Stimulated activated naive CD8-positive, alpha-beta T cell treated with anti-CD3 and anti-CD28 coated beads, Interleukin-15, amount 100 ng/mL, for 72 hours (primary cell): ENCODE data around the gene SLC7A14.

Experiments used
- ATAC-seq: fragments of 150-1000 bp; cut with Tn5 transposase; 2 replicates; pipeline ENCODE4 v1.10.0; 2021; ENCODE audit warnings: mild to moderate bottlenecking, moderate library complexity
- DNase-seq, 2 donors: peaks; one replicate each; pipeline ENCODE4 v3.0.0; 2021 to 2022
- H3K27ac Mint-ChIP-seq, 2 donors: one replicate each; pipeline ENCODE4 v1.8.0; 2022; ENCODE audit warnings: mild to moderate bottlenecking in 2 of 2, mixed read lengths in 2 of 2, moderate library complexity in 2 of 2
- H3K27me3 Mint-ChIP-seq: one replicate; pipeline ENCODE4 v1.8.0; 2022; ENCODE audit warnings: mixed read lengths
- H3K4me1 Mint-ChIP-seq: one replicate; pipeline ENCODE4 v1.8.0; 2022; ENCODE audit warnings: mild to moderate bottlenecking, mixed read lengths
- H3K4me3 Mint-ChIP-seq, 2 donors: one replicate each; pipeline ENCODE4 v1.8.0; 2022; ENCODE audit warnings: mild to moderate bottlenecking in 2 of 2, mixed read lengths in 2 of 2, moderate library complexity in 1 of 2
- H3K9me3 Mint-ChIP-seq, 2 donors: one replicate each; pipeline ENCODE4 v1.8.0; 2022; ENCODE audit warnings: mixed read lengths in 2 of 2

Gene SLC7A14

DNA sequence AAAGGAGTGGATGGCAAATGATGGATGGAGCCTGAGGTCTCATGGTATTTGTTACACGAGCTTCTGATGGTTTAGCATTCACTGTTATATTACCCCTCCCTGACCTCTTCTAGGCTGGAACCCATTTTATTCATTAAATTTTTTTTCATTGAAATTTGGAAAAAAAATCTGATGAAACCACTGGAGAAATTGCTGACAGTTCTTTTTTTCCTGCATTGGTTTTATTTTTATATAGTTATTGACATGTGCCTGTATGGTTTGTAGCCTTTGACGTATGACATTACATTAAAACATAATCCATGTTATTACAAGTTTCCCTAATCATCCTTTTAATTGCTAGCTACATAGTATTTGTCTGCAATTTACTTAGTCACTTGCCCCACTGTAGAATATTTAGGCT, 85.4 kb downstream of the SLC7A14 start:
- no peaks in the 10 kb centered on the region for H3K9me3 Mint-ChIP-seq
- DNase-seq, result no peak
- ATAC-seq, result no peak
- H3K4me1 Mint-ChIP-seq, result no peaks in the 10 kb centered on the region
- peaks cover 10% of the 10 kb centered on the region for H3K27me3 Mint-ChIP-seq
- no peak overlapping the region for H3K4me3 Mint-ChIP-seq
- H3K27ac Mint-ChIP-seq, result no peak overlapping the region

GRCh38 chr3:170499562-170500156, 86.2 kb downstream of the SLC7A14 start:
- no peaks in the 10 kb centered on the region for H3K9me3 Mint-ChIP-seq
- peaks cover 11% of the 10 kb centered on the region for H3K27me3 Mint-ChIP-seq
- no peak overlapping the region for H3K4me3 Mint-ChIP-seq
- H3K4me1 Mint-ChIP-seq, result no peaks in the 10 kb centered on the region
- ATAC-seq, result no peak
- no peak overlapping the region for H3K27ac Mint-ChIP-seq
- DNase-seq, result no peak

- DNase-seq (no peak), ATAC-seq (no peak)
- H3K4me1 Mint-ChIP-seq, result no peaks in the 10 kb centered on the region
- H3K27ac Mint-ChIP-seq, result no peak overlapping the region
- H3K4me3 Mint-ChIP-seq, result no peak overlapping the region
- no peaks in the 10 kb centered on the region for H3K9me3 Mint-ChIP-seq
- H3K27me3 Mint-ChIP-seq, result peaks cover 11% of the 10 kb centered on the region
These were observed 88.4 kb downstream of the SLC7A14 start for GRCh38 chr3:170497207-170498095.

DNA sequence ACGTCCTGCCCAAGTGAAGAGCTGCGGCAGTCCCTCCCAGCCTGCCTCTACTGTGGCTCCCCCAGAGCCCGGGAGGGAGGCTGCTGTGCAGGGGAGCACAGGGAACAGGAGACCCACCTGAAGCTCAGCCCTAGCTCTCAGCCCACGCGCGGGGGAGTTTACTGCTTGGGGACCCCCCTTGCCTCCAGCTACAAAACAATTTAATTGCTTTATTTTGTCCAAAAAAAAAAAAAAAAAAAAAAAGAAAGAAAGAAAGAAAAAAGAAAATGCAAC, 89.1 kb downstream of the SLC7A14 start:
- no peak for ATAC-seq
- Mint-ChIP-seq H3K4me1 (no peaks in the 10 kb centered on the region), H3K4me3 (no peak overlapping the region), H3K27me3 (peaks cover 11% of the 10 kb centered on the region), H3K27ac (no peak overlapping the region), H3K9me3 (no peaks in the 10 kb centered on the region)
- no peak for DNase-seq

DNA sequence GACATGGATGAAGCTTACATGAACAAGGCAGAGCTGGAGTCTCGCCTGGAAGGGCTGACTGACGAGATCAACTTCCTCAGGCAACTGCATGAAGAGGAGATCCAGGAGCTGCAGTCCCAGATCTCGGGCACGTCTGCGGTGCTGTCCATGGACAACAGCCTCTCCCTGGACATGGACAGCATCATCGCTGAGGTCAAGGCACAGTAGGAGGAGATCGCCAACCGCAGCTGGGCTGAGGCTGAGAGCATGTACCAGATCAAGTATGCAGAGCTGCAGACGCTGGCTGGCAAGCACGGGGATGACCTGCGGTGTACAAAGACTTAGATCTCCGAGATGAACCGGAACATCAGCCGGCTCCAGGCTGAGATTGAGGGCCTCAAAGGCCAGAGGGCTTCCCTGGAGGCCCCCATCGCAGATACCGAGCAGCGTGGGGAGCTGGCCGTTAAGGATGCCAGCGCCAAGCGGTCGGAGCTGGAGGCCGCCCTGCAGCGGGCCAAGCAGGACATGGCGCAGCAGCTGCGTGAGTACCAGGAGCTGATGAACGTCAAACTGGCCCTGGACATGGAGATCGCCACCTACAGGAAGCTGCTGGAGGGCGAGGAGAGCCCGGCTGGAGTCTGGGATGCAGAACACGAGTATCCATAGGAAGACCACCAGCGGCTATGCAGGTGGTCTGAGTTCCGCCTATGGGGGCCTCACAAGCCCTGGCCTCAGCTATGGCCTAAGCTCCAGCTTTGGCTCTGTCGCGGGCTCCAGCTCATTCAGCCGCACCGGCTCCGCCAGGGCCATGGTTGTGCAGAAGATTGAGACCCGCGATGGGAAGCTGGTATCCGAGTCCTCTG, 89.6 kb downstream of the SLC7A14 start:
- no peak overlapping the region for H3K27ac Mint-ChIP-seq
- no peaks in the 10 kb centered on the region for H3K9me3 Mint-ChIP-seq
- H3K4me3 Mint-ChIP-seq, result no peak overlapping the region

DNA sequence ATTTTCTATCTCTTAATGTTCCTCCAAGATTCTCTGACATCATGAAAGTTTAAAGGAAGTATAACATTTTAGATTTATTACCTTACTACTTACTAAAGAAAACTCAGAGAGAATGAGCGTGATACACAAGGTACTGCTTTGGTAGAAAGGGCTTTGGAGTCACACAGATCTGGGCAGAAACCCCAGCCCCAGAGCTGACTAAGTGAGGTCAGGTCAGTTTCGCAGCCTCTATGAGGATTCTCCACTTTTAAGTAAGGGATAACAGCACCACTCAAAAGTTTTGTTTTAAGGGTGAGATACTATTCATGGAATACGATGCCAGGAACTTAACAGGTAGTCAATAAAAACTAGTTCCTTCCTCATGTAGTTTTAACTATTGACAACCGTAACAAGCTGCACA, 91.1 kb downstream of the SLC7A14 start:
- H3K4me3 Mint-ChIP-seq, result no peak overlapping the region
- peaks cover 11% of the 10 kb centered on the region for H3K27me3 Mint-ChIP-seq
- no peak overlapping the region for H3K27ac Mint-ChIP-seq
- DNase-seq (no peak), ATAC-seq (no peak)
- no peaks in the 10 kb centered on the region for H3K4me1 Mint-ChIP-seq
- H3K9me3 Mint-ChIP-seq, result no peaks in the 10 kb centered on the region

More for the DNA sequence above, 89.6 kb downstream of the SLC7A14 start:
- no peak for ATAC-seq
- no peak for DNase-seq
- H3K27me3 Mint-ChIP-seq, result peaks cover 11% of the 10 kb centered on the region
- no peaks in the 10 kb centered on the region for H3K4me1 Mint-ChIP-seq

- no peaks in the 10 kb centered on the region for H3K4me1 Mint-ChIP-seq
- DNase-seq (no peak), ATAC-seq (no peak)
- H3K27ac Mint-ChIP-seq, result no peak overlapping the region
- H3K27me3 Mint-ChIP-seq, result peaks cover 11% of the 10 kb centered on the region
- H3K4me3 Mint-ChIP-seq, result no peak overlapping the region
- no peaks in the 10 kb centered on the region for H3K9me3 Mint-ChIP-seq
These were observed 92.1 kb downstream of the SLC7A14 start for GRCh38 chr3:170493712-170494182.

DNA sequence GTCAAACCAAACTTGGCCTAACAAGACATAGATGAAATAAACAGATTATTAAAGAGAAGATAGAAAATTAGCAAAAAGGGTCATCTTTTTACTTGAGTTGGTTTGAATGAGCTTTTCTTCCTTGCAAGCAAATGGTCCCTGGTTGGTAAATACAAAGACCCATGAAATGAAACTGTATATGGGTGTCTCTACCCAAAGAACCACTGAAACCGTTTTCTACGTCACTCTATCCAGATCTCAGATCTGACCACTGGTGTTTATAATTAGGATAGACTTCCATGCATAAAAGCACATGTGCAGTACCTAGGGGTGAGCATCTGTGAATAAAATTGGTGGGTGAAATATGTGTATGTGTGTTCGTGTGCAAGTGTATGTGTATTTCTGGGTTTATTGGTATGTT, 94.0 kb downstream of the SLC7A14 start:
- ATAC-seq (no peak), DNase-seq (no peak)
- peaks cover 11% of the 10 kb centered on the region for H3K27me3 Mint-ChIP-seq
- H3K9me3 Mint-ChIP-seq, result no peaks in the 10 kb centered on the region
- H3K27ac Mint-ChIP-seq, result no peak overlapping the region
- no peak overlapping the region for H3K4me3 Mint-ChIP-seq
- no peaks in the 10 kb centered on the region for H3K4me1 Mint-ChIP-seq

DNA sequence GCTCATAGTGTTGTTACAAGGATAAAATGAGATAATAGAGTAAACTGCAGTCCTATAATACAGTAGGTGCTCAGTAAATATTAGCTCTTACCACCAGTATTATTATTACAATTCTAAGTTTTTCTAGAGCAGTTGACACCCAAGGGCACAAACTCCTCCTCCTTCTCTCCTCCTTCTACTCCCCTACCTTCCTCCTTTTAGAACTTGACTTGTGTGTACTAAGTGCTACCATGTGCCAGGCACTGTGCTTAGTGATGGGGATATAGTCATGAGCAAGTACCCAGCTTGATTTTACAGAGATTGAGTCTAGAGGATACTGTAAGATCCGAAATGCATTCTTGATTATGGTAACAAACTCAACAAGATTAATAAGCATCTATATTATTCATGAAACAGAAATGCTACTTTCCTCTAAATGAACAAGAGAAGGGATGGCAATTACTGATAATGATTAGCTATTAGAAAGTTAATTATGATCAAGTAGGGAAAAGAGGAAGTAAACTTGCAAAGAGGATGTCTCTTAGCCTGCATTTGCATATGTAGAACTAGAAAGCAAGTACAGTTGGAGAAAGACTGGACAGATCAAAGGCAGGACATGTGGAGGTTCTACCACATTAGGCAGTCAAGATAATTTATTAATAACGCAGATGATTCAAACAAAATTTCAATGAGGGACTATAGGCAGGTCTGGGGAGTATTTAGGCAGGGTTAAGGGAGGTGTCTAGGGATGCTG, 94.9 kb downstream of the SLC7A14 start:
- no peak for ATAC-seq
- peaks cover 11% of the 10 kb centered on the region for H3K27me3 Mint-ChIP-seq

DNA sequence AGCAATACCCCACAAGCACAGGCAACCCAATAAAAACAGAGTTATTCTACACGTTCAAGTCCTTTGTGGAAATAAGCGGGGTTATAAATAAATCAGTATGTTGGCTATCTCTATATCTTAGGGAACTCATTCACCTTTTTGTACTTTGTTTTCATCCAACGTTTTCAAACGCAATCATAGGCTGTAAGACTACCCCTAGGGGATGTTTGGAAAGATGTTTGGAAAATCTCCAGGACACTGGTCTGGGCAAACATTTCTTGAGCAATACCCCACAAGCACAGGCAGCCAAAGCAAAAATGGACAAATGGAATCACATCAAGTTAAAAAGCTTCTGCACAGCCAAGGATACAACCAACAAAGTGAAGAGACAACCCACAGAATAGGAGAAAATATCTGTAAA, 97.1 kb downstream of the SLC7A14 start:
- no peak for DNase-seq
- H3K4me1 Mint-ChIP-seq, result no peaks in the 10 kb centered on the region
- peaks cover 16% of the 10 kb centered on the region for H3K27me3 Mint-ChIP-seq
- H3K9me3 Mint-ChIP-seq, result no peaks in the 10 kb centered on the region
- no peak overlapping the region for H3K4me3 Mint-ChIP-seq
- H3K27ac Mint-ChIP-seq, result no peak overlapping the region
- no peak for ATAC-seq

More for the DNA sequence above, 94.9 kb downstream of the SLC7A14 start:
- Mint-ChIP-seq H3K27ac (no peak overlapping the region), H3K4me3 (no peak overlapping the region), H3K4me1 (no peaks in the 10 kb centered on the region), H3K9me3 (no peaks in the 10 kb centered on the region)
- no peak for DNase-seq

GRCh38 chr3:170487031-170487430, 98.8 kb downstream of the SLC7A14 start:
- Mint-ChIP-seq H3K27me3 (peaks cover 16% of the 10 kb centered on the region), H3K4me3 (no peak overlapping the region), H3K4me1 (no peaks in the 10 kb centered on the region), H3K27ac (no peak overlapping the region), H3K9me3 (no peaks in the 10 kb centered on the region)
- DNase-seq (no peak), ATAC-seq (no peak)

- DNase-seq, result no peak
- ATAC-seq, result no peak
- no peak overlapping the region for H3K27ac Mint-ChIP-seq
- H3K4me3 Mint-ChIP-seq, result no peak overlapping the region
- H3K4me1 Mint-ChIP-seq, result no peaks in the 10 kb centered on the region
- no peaks in the 10 kb centered on the region for H3K9me3 Mint-ChIP-seq
- H3K27me3 Mint-ChIP-seq, result peaks cover 16% of the 10 kb centered on the region
These were observed 99.5 kb downstream of the SLC7A14 start for GRCh38 chr3:170486398-170486797.

DNA sequence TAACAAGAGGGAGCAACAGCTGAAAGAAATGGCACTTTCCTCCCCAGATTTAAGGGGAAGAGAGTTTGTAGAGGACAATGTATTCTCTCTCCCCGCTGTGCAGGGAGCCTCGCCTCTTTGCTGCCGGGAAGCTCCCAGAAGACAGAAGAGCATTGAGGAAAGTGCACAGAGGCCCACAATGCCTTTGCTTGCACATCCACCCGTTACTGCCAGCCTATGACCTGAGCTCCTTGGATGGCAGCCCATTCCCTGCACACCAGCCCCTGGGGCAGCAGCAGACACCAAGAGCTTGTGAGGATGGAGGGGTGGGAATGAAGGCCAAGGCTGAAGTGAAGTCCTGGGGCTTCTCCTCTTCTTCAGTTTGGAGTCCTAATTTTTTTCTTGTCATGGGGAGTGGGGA, 100.2 kb downstream of the SLC7A14 start:
- Mint-ChIP-seq H3K27ac (no peak overlapping the region), H3K27me3 (peaks cover 16% of the 10 kb centered on the region), H3K4me3 (no peak overlapping the region), H3K9me3 (no peaks in the 10 kb centered on the region), H3K4me1 (no peaks in the 10 kb centered on the region)
- ATAC-seq (no peak), DNase-seq (no peak)

GRCh38 chr3:170485294-170485693, 100.6 kb downstream of the SLC7A14 start:
- Mint-ChIP-seq H3K9me3 (no peaks in the 10 kb centered on the region), H3K4me3 (no peak overlapping the region), H3K27ac (no peak overlapping the region), H3K4me1 (no peaks in the 10 kb centered on the region), H3K27me3 (peaks cover 20% of the 10 kb centered on the region)
- DNase-seq (no peak), ATAC-seq (no peak)

DNA sequence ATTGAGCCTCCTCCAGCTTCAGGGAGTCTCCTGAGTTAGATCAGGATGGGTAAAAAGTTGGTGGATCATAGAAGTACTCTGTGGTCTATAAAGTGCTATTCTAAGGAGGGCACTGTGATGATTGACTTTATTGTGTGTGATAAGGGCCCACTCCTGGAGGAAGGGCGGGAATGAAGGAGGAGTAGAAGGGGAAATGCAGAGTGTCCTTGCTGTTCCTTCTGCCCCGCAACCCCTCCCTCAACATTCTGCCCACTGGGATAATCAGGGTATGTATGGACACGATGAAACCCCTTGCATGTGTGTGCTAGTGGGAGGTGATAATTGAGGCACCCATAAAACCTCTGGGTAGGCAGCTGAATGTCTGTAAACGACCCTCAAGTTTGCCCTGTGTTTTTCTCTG, 101.0 kb downstream of the SLC7A14 start:
- no peaks in the 10 kb centered on the region for H3K9me3 Mint-ChIP-seq
- no peak for DNase-seq

More for the DNA sequence above, 101.0 kb downstream of the SLC7A14 start:
- no peak for ATAC-seq
- no peaks in the 10 kb centered on the region for H3K4me1 Mint-ChIP-seq
- no peak overlapping the region for H3K4me3 Mint-ChIP-seq
- peaks cover 24% of the 10 kb centered on the region for H3K27me3 Mint-ChIP-seq
- no peak overlapping the region for H3K27ac Mint-ChIP-seq
